Suppressor macrophage treated with lipopolysaccharide for 4 hours (primary cell): ENCODE measurements around the gene SYTL1.

Experiments
- DNase-seq: peaks from one replicate; pipeline ENCODE4 v3.0.0-alpha.2; 2020

The SYTL1 gene

GRCh38 chr1:27348861-27349783, 7.3 kb downstream of the SYTL1 start:
- DNase-seq: no peak

GRCh38 chr1:27349784-27350662, 8.2 kb downstream of the SYTL1 start:
- no peak for DNase-seq

GRCh38 chr1:27350663-27351540, 9.1 kb downstream of the SYTL1 start:
- no peak for DNase-seq

- DNase-seq: no peak
These were observed 9.8 kb downstream of the SYTL1 start for GRCh38 chr1:27351541-27352107.

GRCh38 chr1:27353166-27353565, 11.3 kb downstream of the SYTL1 start:
- DNase-seq: no peak

GRCh38 chr1:27353629-27354028, 11.8 kb downstream of the SYTL1 start:
- DNase-seq: no peak

GRCh38 chr1:27355683-27356082, 13.9 kb downstream of the SYTL1 start:
- DNase-seq: no peak

GRCh38 chr1:27356277-27356618, 14.4 kb downstream of the SYTL1 start:
- no peak for DNase-seq

- DNase-seq: no peak
These were observed 14.9 kb downstream of the SYTL1 start for GRCh38 chr1:27356619-27357280.

- DNase-seq: peak; percentile 62
These were observed 15.6 kb downstream of the SYTL1 start for GRCh38 chr1:27357281-27358037.

- no peak for DNase-seq
These were observed 16.5 kb downstream of the SYTL1 start for GRCh38 chr1:27358038-27358927.

GRCh38 chr1:27358928-27359313, 17.1 kb downstream of the SYTL1 start:
- no peak for DNase-seq

- no peak for DNase-seq
These were observed 18.0 kb downstream of the SYTL1 start for GRCh38 chr1:27359822-27360158.

GRCh38 chr1:27360159-27361043, 18.6 kb downstream of the SYTL1 start:
- no peak for DNase-seq

GRCh38 chr1:27361044-27361402, 19.2 kb downstream of the SYTL1 start:
- no peak for DNase-seq

GRCh38 chr1:27361553-27361952, 19.7 kb downstream of the SYTL1 start:
- no peak for DNase-seq

- no peak for DNase-seq
These were observed 22.2 kb downstream of the SYTL1 start for GRCh38 chr1:27363766-27364695.
